ENCODE data around the gene SAT1. TPM values are rescaled to one million over a fixed set of nuclear protein-coding genes. Genes with fewer than 3 reads are reported as not detected.

Gene SAT1
- total RNA-seq, 1 donor from 2014 or later = 224 TPM

DNA sequence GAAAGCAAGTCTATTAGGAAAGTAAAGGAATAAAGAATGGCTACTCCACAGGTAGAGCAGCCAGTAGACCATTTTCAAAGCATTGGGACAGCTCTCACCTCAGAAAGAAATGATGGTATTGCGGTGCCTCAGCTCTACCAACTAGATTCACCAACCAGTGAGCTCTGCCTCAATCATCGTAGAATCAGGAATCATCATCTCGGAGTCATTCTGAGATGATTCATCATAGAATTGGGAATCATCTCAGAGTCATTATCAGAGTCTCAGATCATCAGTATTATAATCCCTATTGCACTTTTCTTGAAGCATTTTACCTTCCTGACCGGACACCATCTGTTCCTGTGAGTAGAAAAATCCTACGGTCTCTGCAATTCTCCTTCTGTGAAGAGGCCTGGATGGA, 17.5 kb upstream of the SAT1 start:
- no peaks in the 10 kb centered on the region for H3K36me3 Mint-ChIP-seq (ENCODE audit: low read depth, unreplicated experiment)
- no peak overlapping the region for H3K9ac ChIP-seq (ENCODE audit: low read length)
- H3K27me3 ChIP-seq (ENCODE audit: insufficient read depth, low read length) = no peaks in the 10 kb centered on the region
- no peaks in the 10 kb centered on the region for H3K79me2 ChIP-seq (ENCODE audit: insufficient read depth, low read length)
- no peak overlapping the region for H3K27ac Mint-ChIP-seq (ENCODE audit: unreplicated experiment)
- H3K27ac ChIP-seq (ENCODE audit: low read depth, low read length) = no peak overlapping the region
- H2AFZ ChIP-seq (ENCODE audit: low read depth, low read length) = no peak overlapping the region
- no peaks in the 10 kb centered on the region for H3K4me1 ChIP-seq (ENCODE audit: insufficient read depth, low read length)
- H3K9me3 Mint-ChIP-seq (ENCODE audit: unreplicated experiment) = no peaks in the 10 kb centered on the region
- no peaks in the 10 kb centered on the region for H3K27me3 Mint-ChIP-seq (ENCODE audit: low read depth, unreplicated experiment)
- H3K4me2 ChIP-seq (ENCODE audit: low read length) = no peak overlapping the region
- TF ChIP-seq, protein P1, sequence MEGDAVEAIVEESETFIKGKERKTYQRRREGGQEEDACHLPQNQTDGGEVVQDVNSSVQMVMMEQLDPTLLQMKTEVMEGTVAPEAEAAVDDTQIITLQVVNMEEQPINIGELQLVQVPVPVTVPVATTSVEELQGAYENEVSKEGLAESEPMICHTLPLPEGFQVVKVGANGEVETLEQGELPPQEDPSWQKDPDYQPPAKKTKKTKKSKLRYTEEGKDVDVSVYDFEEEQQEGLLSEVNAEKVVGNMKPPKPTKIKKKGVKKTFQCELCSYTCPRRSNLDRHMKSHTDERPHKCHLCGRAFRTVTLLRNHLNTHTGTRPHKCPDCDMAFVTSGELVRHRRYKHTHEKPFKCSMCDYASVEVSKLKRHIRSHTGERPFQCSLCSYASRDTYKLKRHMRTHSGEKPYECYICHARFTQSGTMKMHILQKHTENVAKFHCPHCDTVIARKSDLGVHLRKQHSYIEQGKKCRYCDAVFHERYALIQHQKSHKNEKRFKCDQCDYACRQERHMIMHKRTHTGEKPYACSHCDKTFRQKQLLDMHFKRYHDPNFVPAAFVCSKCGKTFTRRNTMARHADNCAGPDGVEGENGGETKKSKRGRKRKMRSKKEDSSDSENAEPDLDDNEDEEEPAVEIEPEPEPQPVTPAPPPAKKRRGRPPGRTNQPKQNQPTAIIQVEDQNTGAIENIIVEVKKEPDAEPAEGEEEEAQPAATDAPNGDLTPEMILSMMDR (IDR thresholded peaks at IDR 0.05; ENCODE audit: insufficient read depth, low read depth, low read length) = no peak
- TF ChIP-seq EZH2 (IDR thresholded peaks at IDR 0.05; ENCODE audit: insufficient read depth, low read length) = no peak
- H3K4me3 Mint-ChIP-seq (ENCODE audit: unreplicated experiment) = no peak overlapping the region
- DNase-seq (ENCODE audit: low read depth) (no peak), FAIRE-seq (no peak)
- no peak overlapping the region for H3K4me3 ChIP-seq (ENCODE audit: insufficient read depth, low read depth, low read length)
- H3K4me1 Mint-ChIP-seq (ENCODE audit: low read depth, unreplicated experiment) = no peaks in the 10 kb centered on the region
- H3K36me3 ChIP-seq (ENCODE audit: insufficient read depth, low read length) = no peaks in the 10 kb centered on the region
- H4K20me1 ChIP-seq (ENCODE audit: insufficient read depth, low read length) = no peaks in the 10 kb centered on the region
- no peaks in the 10 kb centered on the region for H3K9me3 ChIP-seq (ENCODE audit: insufficient read depth, low read depth, low read length)

DNA sequence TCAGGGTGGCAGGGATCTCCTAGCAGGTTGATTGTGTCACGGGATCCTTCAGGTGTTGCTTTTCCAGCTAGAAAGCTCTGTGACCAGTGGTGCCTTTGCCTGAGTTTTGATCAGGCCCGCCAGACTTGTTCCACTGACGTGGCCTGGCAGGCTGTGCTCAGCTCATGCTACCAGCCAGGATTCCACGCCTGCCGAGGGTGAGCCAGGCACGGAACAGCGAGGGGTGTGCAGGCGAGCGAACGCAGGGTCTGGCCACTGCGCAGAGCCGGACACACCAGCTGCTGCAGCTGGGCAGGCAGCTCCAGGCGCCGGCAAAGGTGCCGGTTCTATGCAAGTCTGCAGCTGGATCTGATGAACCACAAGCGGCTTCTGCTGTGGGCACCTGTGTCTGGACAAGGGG, 17.1 kb upstream of the SAT1 start:
- Mint-ChIP-seq H3K27me3 (ENCODE audit: low read depth, unreplicated experiment) (no peaks in the 10 kb centered on the region), H3K4me1 (ENCODE audit: low read depth, unreplicated experiment) (no peaks in the 10 kb centered on the region), H3K9me3 (ENCODE audit: unreplicated experiment) (no peaks in the 10 kb centered on the region), H3K36me3 (ENCODE audit: low read depth, unreplicated experiment) (no peaks in the 10 kb centered on the region), H3K27ac (ENCODE audit: unreplicated experiment) (no peak overlapping the region), H3K4me3 (ENCODE audit: unreplicated experiment) (no peak overlapping the region)
- no peaks in the 10 kb centered on the region for H4K20me1 ChIP-seq (ENCODE audit: insufficient read depth, low read length)
- no peaks in the 10 kb centered on the region for H3K4me1 ChIP-seq (ENCODE audit: insufficient read depth, low read length)
- no peak for FAIRE-seq
- H3K4me3 ChIP-seq (ENCODE audit: insufficient read depth, low read depth, low read length) = no peak overlapping the region
- H3K9ac ChIP-seq (ENCODE audit: low read length) = no peak overlapping the region
- no peak overlapping the region for H3K4me2 ChIP-seq (ENCODE audit: low read length)
- no peak overlapping the region for H3K27ac ChIP-seq (ENCODE audit: low read depth, low read length)
- TF ChIP-seq, protein P1 (IDR thresholded peaks at IDR 0.05; ENCODE audit: insufficient read depth, low read depth, low read length) = no peak
- no peak for TF ChIP-seq EZH2 (IDR thresholded peaks at IDR 0.05; ENCODE audit: insufficient read depth, low read length)
- no peaks in the 10 kb centered on the region for H3K9me3 ChIP-seq (ENCODE audit: insufficient read depth, low read depth, low read length)
- H3K79me2 ChIP-seq (ENCODE audit: insufficient read depth, low read length) = no peaks in the 10 kb centered on the region
- no peak overlapping the region for H2AFZ ChIP-seq (ENCODE audit: low read depth, low read length)
- DNase-seq (ENCODE audit: low read depth) = no peak
- no peaks in the 10 kb centered on the region for H3K36me3 ChIP-seq (ENCODE audit: insufficient read depth, low read length)
- H3K27me3 ChIP-seq (ENCODE audit: insufficient read depth, low read length) = no peaks in the 10 kb centered on the region

- H3K36me3 ChIP-seq (ENCODE audit: insufficient read depth, low read length) = no peaks in the 10 kb centered on the region
- no peaks in the 10 kb centered on the region for H3K79me2 ChIP-seq (ENCODE audit: insufficient read depth, low read length)
- H3K27me3 ChIP-seq (ENCODE audit: insufficient read depth, low read length) = no peaks in the 10 kb centered on the region
- Mint-ChIP-seq H3K9me3 (ENCODE audit: unreplicated experiment) (no peaks in the 10 kb centered on the region), H3K36me3 (ENCODE audit: low read depth, unreplicated experiment) (no peaks in the 10 kb centered on the region), H3K27me3 (ENCODE audit: low read depth, unreplicated experiment) (no peaks in the 10 kb centered on the region), H3K27ac (ENCODE audit: unreplicated experiment) (no peak overlapping the region), H3K4me3 (ENCODE audit: unreplicated experiment) (no peak overlapping the region), H3K4me1 (ENCODE audit: low read depth, unreplicated experiment) (no peaks in the 10 kb centered on the region)
- no peak overlapping the region for H3K9ac ChIP-seq (ENCODE audit: low read length)
- TF ChIP-seq, protein P1 (IDR thresholded peaks at IDR 0.05; ENCODE audit: insufficient read depth, low read depth, low read length) = no peak
- no peak for TF ChIP-seq EZH2 (IDR thresholded peaks at IDR 0.05; ENCODE audit: insufficient read depth, low read length)
- FAIRE-seq (no peak), DNase-seq (ENCODE audit: low read depth) (no peak)
- no peaks in the 10 kb centered on the region for H3K4me1 ChIP-seq (ENCODE audit: insufficient read depth, low read length)
- no peaks in the 10 kb centered on the region for H4K20me1 ChIP-seq (ENCODE audit: insufficient read depth, low read length)
- no peaks in the 10 kb centered on the region for H3K9me3 ChIP-seq (ENCODE audit: insufficient read depth, low read depth, low read length)
- no peak overlapping the region for H3K4me2 ChIP-seq (ENCODE audit: low read length)
- H2AFZ ChIP-seq (ENCODE audit: low read depth, low read length) = no peak overlapping the region
- H3K27ac ChIP-seq (ENCODE audit: low read depth, low read length) = no peak overlapping the region
- no peak overlapping the region for H3K4me3 ChIP-seq (ENCODE audit: insufficient read depth, low read depth, low read length)
Observed at GRCh38 chrX:23766650-23767551, 16.1 kb upstream of the SAT1 start.
